Prostate gland (tissue), 2 donors: ENCODE data around the gene HOXC5.

Experiments used
- CTCF ChIP-seq, 4 experiments: fragments of 200-600 bp in 2 of 4; fragments of 450-650 bp in 2 of 4; sonication (generic) in 2 of 4; IDR thresholded peaks; 1 replicate in 3 of 4; 2 replicates in 1 of 4; pipeline ENCODE4 v1.5.1; 2016 to 2019; ENCODE audit warnings: antibody characterized with exemption in 4 of 4, mild to moderate bottlenecking in 2 of 4, moderate library complexity in 2 of 4
- POLR2A ChIP-seq: fragments of 450-650 bp; IDR thresholded peaks from one replicate; pipeline ENCODE4 v1.6.1; 2016; ENCODE audit warnings: antibody characterized with exemption, mild to moderate bottlenecking
- POLR2AphosphoS5 ChIP-seq: sonication (generic); formaldehyde crosslinking; IDR thresholded peaks from one replicate; pipeline ENCODE4 v1.6.1; 2017; ENCODE audit warnings: antibody characterized with exemption

- TF ChIP-seq CTCF (IDR thresholded peaks at IDR 0.05) (no peak), POLR2A (no peak), POLR2AphosphoS5 (no peak)
Observed at GRCh38 chr12:54030889-54031471, 1.9 kb upstream of the HOXC5 start.
